H1 (cell line): ENCODE measurements around the gene SNX3. TPM values are rescaled to one million over a fixed set of nuclear protein-coding genes. Genes with fewer than 3 reads are reported as not detected.

ENCODE experiments used
- CTCF ChIA-PET: fragments of 300-600 bp; sonication (Branson Sonifier 250); formaldehyde crosslinking; loops from one replicate; lab custom pipeline; 2021; ENCODE audit not compliant: partially characterized antibody; lab: Charles Lee
- POLR2A ChIA-PET: fragments of 300-600 bp; sonication (Branson Sonifier 250); formaldehyde crosslinking; loops from one replicate; lab custom pipeline; 2021; ENCODE audit warnings: inconsistent platforms; ENCODE audit not compliant: partially characterized antibody; lab: Charles Lee
- DNase-seq, 2 experiments: peaks; one replicate each; pipeline versions ENCODE4 v3.0.0 to v3.0.0-alpha.2; 2010 to 2022; ENCODE audit warnings: low spot score in 2 of 2, low read depth in 1 of 2, mixed read lengths in 1 of 2
- FAIRE-seq: peaks from 2 replicates; lab custom pipeline; 2011; peaks lifted over from hg19 to GRCh38; lab: Jason Lieb, UNC
- H2AFZ ChIP-seq: 2 replicates; pipeline ENCODE4 v1.8.1; 2012; ENCODE audit warnings: low read length, inconsistent platforms
- H2AK5ac ChIP-seq: 2 replicates; pipeline ENCODE4 v1.6.1; 2013; ENCODE audit warnings: low read depth, low read length
- H2BK120ac ChIP-seq: replicated peaks from 2 replicates; pipeline ENCODE3; 2013; ENCODE audit warnings: low read depth, low read length, inconsistent platforms
- H2BK12ac ChIP-seq: 2 replicates; pipeline ENCODE4 v1.6.1; 2013; ENCODE audit warnings: low read depth, low read length
- H2BK15ac ChIP-seq: 2 replicates; pipeline ENCODE4 v1.6.1; 2013; ENCODE audit warnings: low read length
- H2BK20ac ChIP-seq: 2 replicates; pipeline ENCODE4 v1.6.1; 2013; ENCODE audit warnings: low read length
- H2BK5ac ChIP-seq: 2 replicates; pipeline ENCODE4 v1.6.1; 2013; ENCODE audit warnings: low read depth, low read length
- H3K14ac ChIP-seq: 2 replicates; pipeline ENCODE4 v1.6.1; 2013; ENCODE audit warnings: inconsistent platforms; ENCODE audit not compliant: insufficient read length
- H3K18ac ChIP-seq: 2 replicates; pipeline ENCODE4 v1.6.1; 2013; ENCODE audit warnings: low read length; ENCODE audit errors: extremely low read depth
- H3K23ac ChIP-seq: 2 replicates; pipeline ENCODE4 v1.6.1; 2013; ENCODE audit warnings: inconsistent platforms; ENCODE audit not compliant: insufficient read length
- H3K23me2 ChIP-seq: 2 replicates; pipeline ENCODE4 v1.6.1; 2013; ENCODE audit warnings: low read depth, low read length
- H3K27ac ChIP-seq: 2 replicates; pipeline ENCODE4 v1.6.1; 2011; ENCODE audit warnings: low read depth, low read length, inconsistent platforms
- H3K27me3 ChIP-seq, 4 experiments: replicated peaks in 1 of 4; 1 replicate in 1 of 4; 2 replicates in 3 of 4; pipeline versions ENCODE4 v1.6.1 to v1.8.1; 2011 to 2013; ENCODE audit warnings: low read length in 3 of 4, mild to moderate bottlenecking in 3 of 4, inconsistent platforms in 2 of 4, mixed read lengths in 2 of 4, moderate library complexity in 1 of 4; ENCODE audit not compliant: control insufficient read depth in 3 of 4, insufficient read depth in 3 of 4; ENCODE audit errors: extremely low read depth in 1 of 4
- H3K36me3 ChIP-seq, 4 experiments: 2 replicates each; pipeline versions ENCODE4 v1.6.1 to v1.8.1; 2011 to 2013; ENCODE audit warnings: mild to moderate bottlenecking in 4 of 4, low read length in 3 of 4, moderate library complexity in 2 of 4, control low read depth in 1 of 4, inconsistent platforms in 1 of 4; ENCODE audit not compliant: insufficient read depth in 4 of 4, control insufficient read depth in 2 of 4
- H3K4ac ChIP-seq: replicated peaks from 2 replicates; pipeline ENCODE3; 2013; ENCODE audit warnings: low read length, low read depth, mixed read lengths, inconsistent platforms; ENCODE audit not compliant: insufficient read length
- H3K4me1 ChIP-seq, 4 experiments: replicated peaks in 1 of 4; 1 replicate in 1 of 4; 2 replicates in 3 of 4; pipeline versions ENCODE4 v1.6.1 to v1.8.1; 2011 to 2013; ENCODE audit warnings: low read length in 3 of 4, inconsistent platforms in 2 of 4, mixed read lengths in 1 of 4; ENCODE audit not compliant: insufficient read depth in 4 of 4, control insufficient read depth in 3 of 4
- H3K4me2 ChIP-seq, 2 experiments: 2 replicates each; pipeline versions ENCODE4 v1.6.1 to v1.8.1; 2011 to 2013; ENCODE audit warnings: low read depth in 2 of 2, low read length in 2 of 2, control low read depth in 1 of 2, inconsistent platforms in 1 of 2, mild to moderate bottlenecking in 1 of 2; ENCODE audit not compliant: insufficient read depth in 1 of 2
- H3K4me3 ChIP-seq, 4 experiments: fragments of 200-600, 300-600 bp in 1 of 4; sonication (generic), shearing (Covaris generic), sonication (Bioruptor Twin) in 1 of 4; 2 replicates each; pipeline versions ENCODE4 v1.5.1 to v1.8.1; 2011 to 2016; ENCODE audit warnings: low read length in 4 of 4, low read depth in 3 of 4, control low read depth in 2 of 4, inconsistent platforms in 2 of 4, mild to moderate bottlenecking in 2 of 4, mixed read lengths in 1 of 4, moderate library complexity in 1 of 4; ENCODE audit not compliant: insufficient read depth in 2 of 4; ENCODE audit errors: extremely low read depth in 1 of 4
- H3K56ac ChIP-seq: replicated peaks from 2 replicates; pipeline ENCODE3; 2013; ENCODE audit warnings: low read depth, mild to moderate bottlenecking, mixed read lengths, low read length, inconsistent platforms; ENCODE audit not compliant: insufficient read length
- H3K79me1 ChIP-seq: 2 replicates; pipeline ENCODE4 v1.6.1; 2013; ENCODE audit warnings: low read depth, low read length, control low read depth
- H3K79me2 ChIP-seq, 2 experiments: 2 replicates each; pipeline versions ENCODE4 v1.6.1 to v1.8.1; 2012 to 2013; ENCODE audit warnings: low read length in 2 of 2, mild to moderate bottlenecking in 2 of 2, inconsistent platforms in 1 of 2; ENCODE audit not compliant: insufficient read depth in 2 of 2, control insufficient read depth in 1 of 2
- H3K9ac ChIP-seq, 4 experiments: replicated peaks in 1 of 4; 1 replicate in 1 of 4; 2 replicates in 3 of 4; pipeline versions ENCODE4 v1.6.1 to v1.8.1; 2011 to 2013; ENCODE audit warnings: low read depth in 3 of 4, low read length in 3 of 4, control low read depth in 2 of 4, mild to moderate bottlenecking in 2 of 4, moderate library complexity in 2 of 4, inconsistent platforms in 1 of 4; ENCODE audit errors: extremely low read depth in 1 of 4
- H3K9me3 ChIP-seq, 2 experiments: 2 replicates each; pipeline versions ENCODE4 v1.6.1 to v1.8.1; 2012 to 2013; ENCODE audit warnings: mild to moderate bottlenecking in 2 of 2, moderate library complexity in 2 of 2, control low read depth in 1 of 2, inconsistent platforms in 1 of 2, low read depth in 1 of 2, low read length in 1 of 2, mixed read lengths in 1 of 2; ENCODE audit not compliant: insufficient read depth in 2 of 2
- H4K20me1 ChIP-seq, 2 experiments: replicated peaks in 1 of 2; 2 replicates each; pipeline versions ENCODE3 to v1.8.1; 2011 to 2013; ENCODE audit warnings: inconsistent platforms in 2 of 2, low read length in 2 of 2, mild to moderate bottlenecking in 1 of 2; ENCODE audit not compliant: insufficient read depth in 2 of 2, control insufficient read depth in 1 of 2
- H4K5ac ChIP-seq: 2 replicates; pipeline ENCODE4 v1.6.1; 2013; ENCODE audit warnings: low read length, low read depth, mixed read lengths, inconsistent platforms; ENCODE audit not compliant: insufficient read length
- H4K8ac ChIP-seq: 2 replicates; pipeline ENCODE4 v1.8.0; 2013; ENCODE audit warnings: mild to moderate bottlenecking, moderate library complexity, low read length, inconsistent platforms; ENCODE audit not compliant: insufficient read depth; ENCODE audit errors: extremely low read depth
- H4K91ac ChIP-seq: replicated peaks from 2 replicates; pipeline ENCODE3; 2013; ENCODE audit warnings: low read length, mixed read lengths, inconsistent platforms; ENCODE audit not compliant: insufficient read length
- BACH1 ChIP-seq: IDR thresholded peaks from 2 replicates; pipeline ENCODE4 v1.6.1; 2012; ENCODE audit warnings: low read length, improper control_type of control experiment
- CBX5 ChIP-seq: fragments of 300-800, 300-1000 bp; sonication (generic); IDR thresholded peaks from 2 replicates; pipeline ENCODE4 v1.7.1; 2016; ENCODE audit warnings: antibody characterized with exemption, low read length, low read depth
- GABPA ChIP-seq: IDR thresholded peaks from 2 replicates; pipeline ENCODE4 v1.6.1; 2011; ENCODE audit warnings: mild to moderate bottlenecking, low read length, moderate library complexity, borderline replicate concordance; ENCODE audit not compliant: insufficient read depth
- MAX ChIP-seq: IDR thresholded peaks from 2 replicates; pipeline ENCODE4 v1.6.1; 2012; ENCODE audit warnings: inconsistent platforms
- PHF8 ChIP-seq: fragments of 200-600 bp; sonication (generic); conservative IDR thresholded peaks from 2 replicates; pipeline ENCODE4 v1.7.1; 2012; ENCODE audit warnings: low read depth, mild to moderate bottlenecking, inconsistent platforms, low read length, moderate library complexity
- RAD21 ChIP-seq, 2 experiments: IDR thresholded peaks in 1 of 2; conservative IDR thresholded peaks in 1 of 2; 2 replicates each; pipeline ENCODE4 v1.6.1; 2011; ENCODE audit warnings: low read depth in 2 of 2, low read length in 2 of 2, improper control_type of control experiment in 1 of 2, inconsistent platforms in 1 of 2, mild to moderate bottlenecking in 1 of 2, moderate library complexity in 1 of 2
- SIN3A ChIP-seq, 2 experiments: IDR thresholded peaks in 1 of 2; conservative IDR thresholded peaks in 1 of 2; 2 replicates each; pipeline ENCODE4 v1.6.1; 2011 to 2012; ENCODE audit warnings: low read length in 2 of 2, improper control_type of control experiment in 1 of 2, low read depth in 1 of 2, mild to moderate bottlenecking in 1 of 2
- TAF1 ChIP-seq: IDR thresholded peaks from 2 replicates; pipeline ENCODE4 v1.6.1; 2011; ENCODE audit warnings: mild to moderate bottlenecking, low read depth, low read length
- TEAD4 ChIP-seq: IDR thresholded peaks from 2 replicates; pipeline ENCODE4 v1.6.1; 2012; ENCODE audit warnings: low read depth, low read length, inconsistent platforms, mixed read lengths
- WGBS, 2 experiments: shearing (Covaris generic) in 1 of 2; methylation state at CpG; one replicate each; pipeline versions ENCODE4 v1.1.6 to v1.1.7; 2013 to 2015; ENCODE audit warnings: low lambda C conversion rate in 2 of 2, mixed read lengths in 2 of 2, inconsistent platforms in 1 of 2, low coverage in 1 of 2, missing lambda C conversion rate in 1 of 2; ENCODE audit not compliant: insufficient replicate concordance in 2 of 2, insufficient coverage in 1 of 2, insufficient read length in 1 of 2; ENCODE audit errors: extremely low coverage in 1 of 2, missing lambda C conversion rate in 1 of 2; 5-methylcytosine and 5-hydroxymethylcytosine counted together
- polyA plus RNA-seq, 7 experiments: library from polyadenylated mRNA; depleted of rRNA in 3 of 7; stranded (reverse) in 5 of 7; unstranded in 2 of 7; fragments of >200 nt in 5 of 7; fragments of 200-250 nt in 2 of 7; gene quantifications; 1 replicate in 5 of 7; 2 replicates in 1 of 7; 4 replicates in 1 of 7; pipeline versions ENCODE4 v1.2.1 to v1.2.3, GENCODE V29; 2011 to 2013; ENCODE audit warnings: missing spikeins in 2 of 7, mixed read lengths in 2 of 7
- total RNA-seq: library from RNA; stranded (reverse); fragmentation: NEBNext Ultra II Directional; extraction: Animal tissue kit (Norgen Biotek cat#: 25700); gene quantifications from 2 replicates; pipeline ENCODE4 v1.2.1, GENCODE V29; 2021
- TF ChIP-seq, protein P1 (sequence below), 3 experiments: IDR thresholded peaks; 1 replicate in 2 of 3; 2 replicates in 1 of 3; pipeline versions ENCODE4 v1.5.1 to v1.6.1; 2011; ENCODE audit warnings: low read length in 3 of 3, mild to moderate bottlenecking in 3 of 3, inconsistent platforms in 2 of 3, low read depth in 1 of 3, moderate library complexity in 1 of 3; ENCODE audit not compliant: insufficient read depth in 1 of 3; ENCODE audit errors: control extremely low read depth in 1 of 3

The SNX3 gene
- total and polyA plus RNA-seq, 2 of the 8 experiments (the other 6 are each of a cell fraction or from before 2014, with no cell fraction given): 72.5 to 150 TPM

GRCh38 chr6:108163267-108163643 is 97.6 kb downstream of the SNX3 start:
- Histone ChIP-seq H2AFZ (no peak overlapping the region), H4K8ac (no peak overlapping the region), H2BK5ac (no peak overlapping the region), H3K14ac (no peak overlapping the region), H3K4me1 (peaks cover 14 to 40% (median 21%) of the 10 kb centered on the region in 4 experiments), H2AK5ac (no peak overlapping the region), H2BK12ac (0 out of 2 replicates have a peak overlapping the region, but pooled peaks have one; percentile 54), H3K36me3 (peaks cover 0 to 5% (median 0%) of the 10 kb centered on the region in 4 experiments; a peak in 1 of 8 replicates), H3K27ac (no peak overlapping the region), H4K5ac (no peak overlapping the region), H3K4me2 (peak overlapping the region; percentile 5 to 83; a peak in 1 of 4 replicates), H4K91ac (no peak overlapping the region), H2BK120ac (no peak overlapping the region), H3K23me2 (peaks cover 7% of the 10 kb centered on the region; the same call in 1 of the 2 replicates), H3K9ac (no peak overlapping the region), H4K20me1 (peaks cover 17 to 26% of the 10 kb centered on the region in 2 experiments), H3K18ac (no peak overlapping the region), H3K79me2 (no peaks in the 10 kb centered on the region), H3K4ac (no peak overlapping the region), H3K23ac (no peak overlapping the region), H3K27me3 (peaks cover 95 to 100% (median 98%) of the 10 kb centered on the region in 4 experiments), H2BK15ac (no peak overlapping the region), H2BK20ac (no peak overlapping the region), H3K56ac (no peak overlapping the region), H3K4me3 (no peak overlapping the region), H3K79me1 (no peaks in the 10 kb centered on the region), H3K9me3 (no peaks in the 10 kb centered on the region)
- WGBS, 2 experiments: 7% methylated on average over 6 of the region's 6 CpGs; no CpG with 5 or more reads in 1 of the 2 experiments
- POLR2A ChIA-PET: interaction anchor here (0.9 kb wide), 1 partner anchor 39 kb away, joined by 3 read pairs; no protein-coding TSS in a partner anchor
- DNase-seq: no peak
- FAIRE-seq: peak; percentile 88
- CTCF ChIA-PET: interaction anchor here (0.9 to 2.6 kb wide), 11 partner anchors 9 to 328 kb away, joined by 3 to 12 read pairs (median 5); no protein-coding TSS in a partner anchor
- no peak for TF ChIP-seq BACH1
- peak; percentile 37 for TF ChIP-seq MAX
- peak; percentile 34 to 46; a peak in 3 of 4 replicates for TF ChIP-seq RAD21 (IDR thresholded peaks at IDR 0.05 in 1 of 2, conservative IDR thresholded peaks at IDR 0.05 in 1 of 2; ENCODE audit: low read depth in 2 of 2, low read length in 2 of 2)
- TF ChIP-seq SIN3A (conservative IDR thresholded peaks at IDR 0.05 in 1 of 2, IDR thresholded peaks at IDR 0.05 in 1 of 2; ENCODE audit: low read depth in 1 of 2, low read length in 2 of 2): no peak
- no peak for TF ChIP-seq PHF8
- TF ChIP-seq CBX5: no peak
- TF ChIP-seq GABPA: no peak
- TF ChIP-seq TEAD4: no peak
- no peak for TF ChIP-seq TAF1
- TF ChIP-seq, protein P1, sequence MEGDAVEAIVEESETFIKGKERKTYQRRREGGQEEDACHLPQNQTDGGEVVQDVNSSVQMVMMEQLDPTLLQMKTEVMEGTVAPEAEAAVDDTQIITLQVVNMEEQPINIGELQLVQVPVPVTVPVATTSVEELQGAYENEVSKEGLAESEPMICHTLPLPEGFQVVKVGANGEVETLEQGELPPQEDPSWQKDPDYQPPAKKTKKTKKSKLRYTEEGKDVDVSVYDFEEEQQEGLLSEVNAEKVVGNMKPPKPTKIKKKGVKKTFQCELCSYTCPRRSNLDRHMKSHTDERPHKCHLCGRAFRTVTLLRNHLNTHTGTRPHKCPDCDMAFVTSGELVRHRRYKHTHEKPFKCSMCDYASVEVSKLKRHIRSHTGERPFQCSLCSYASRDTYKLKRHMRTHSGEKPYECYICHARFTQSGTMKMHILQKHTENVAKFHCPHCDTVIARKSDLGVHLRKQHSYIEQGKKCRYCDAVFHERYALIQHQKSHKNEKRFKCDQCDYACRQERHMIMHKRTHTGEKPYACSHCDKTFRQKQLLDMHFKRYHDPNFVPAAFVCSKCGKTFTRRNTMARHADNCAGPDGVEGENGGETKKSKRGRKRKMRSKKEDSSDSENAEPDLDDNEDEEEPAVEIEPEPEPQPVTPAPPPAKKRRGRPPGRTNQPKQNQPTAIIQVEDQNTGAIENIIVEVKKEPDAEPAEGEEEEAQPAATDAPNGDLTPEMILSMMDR (IDR thresholded peaks at IDR 0.05; ENCODE audit: control extremely low read depth in 1 of 3, insufficient read depth in 1 of 3, low read depth in 1 of 3, low read length in 3 of 3): peak in 2 of 3 experiments; percentile 32 to 68; a peak in 3 of 4 replicates
